Measurements from ENCODE around the gene MOK.

DNA sequence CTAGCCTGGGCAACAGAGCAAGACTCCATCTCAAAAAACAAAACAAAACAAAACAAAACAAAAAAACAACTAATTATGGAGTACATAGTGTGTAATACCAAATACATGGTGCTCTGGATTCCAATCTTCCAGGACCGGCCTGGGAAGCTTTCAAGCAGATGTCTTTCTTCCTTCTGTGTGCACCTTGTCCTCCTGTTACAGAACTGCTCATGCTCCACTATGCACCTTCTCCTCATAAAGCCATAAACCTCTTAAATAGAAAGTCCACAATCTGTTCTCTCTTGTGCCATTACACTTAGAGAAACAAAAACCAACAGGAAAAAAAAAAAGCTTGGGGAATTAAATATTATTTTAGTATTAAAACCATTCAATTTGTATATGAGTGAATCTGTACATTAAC is 12.5 kb downstream of the MOK start:
- TF ChIP-seq, protein P1, sequence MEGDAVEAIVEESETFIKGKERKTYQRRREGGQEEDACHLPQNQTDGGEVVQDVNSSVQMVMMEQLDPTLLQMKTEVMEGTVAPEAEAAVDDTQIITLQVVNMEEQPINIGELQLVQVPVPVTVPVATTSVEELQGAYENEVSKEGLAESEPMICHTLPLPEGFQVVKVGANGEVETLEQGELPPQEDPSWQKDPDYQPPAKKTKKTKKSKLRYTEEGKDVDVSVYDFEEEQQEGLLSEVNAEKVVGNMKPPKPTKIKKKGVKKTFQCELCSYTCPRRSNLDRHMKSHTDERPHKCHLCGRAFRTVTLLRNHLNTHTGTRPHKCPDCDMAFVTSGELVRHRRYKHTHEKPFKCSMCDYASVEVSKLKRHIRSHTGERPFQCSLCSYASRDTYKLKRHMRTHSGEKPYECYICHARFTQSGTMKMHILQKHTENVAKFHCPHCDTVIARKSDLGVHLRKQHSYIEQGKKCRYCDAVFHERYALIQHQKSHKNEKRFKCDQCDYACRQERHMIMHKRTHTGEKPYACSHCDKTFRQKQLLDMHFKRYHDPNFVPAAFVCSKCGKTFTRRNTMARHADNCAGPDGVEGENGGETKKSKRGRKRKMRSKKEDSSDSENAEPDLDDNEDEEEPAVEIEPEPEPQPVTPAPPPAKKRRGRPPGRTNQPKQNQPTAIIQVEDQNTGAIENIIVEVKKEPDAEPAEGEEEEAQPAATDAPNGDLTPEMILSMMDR (IDR thresholded peaks at IDR 0.05), result no peak
- TF ChIP-seq POLR2AphosphoS5 (IDR thresholded peaks at IDR 0.05; ENCODE audit: insufficient read depth in 1 of 2, low read depth in 1 of 2), result no peak

Data from vagina (tissue), 2 donors.